K562 treated with DMSO at 1 percent for 4 hours (cell line): ENCODE measurements around the gene WFDC8. TPM values are rescaled to one million over a fixed set of nuclear protein-coding genes. Genes with fewer than 3 reads are reported as not detected.

Source experiments
- total RNA-seq: library from RNA; unstranded; fragments of 300-600 nt; gene quantifications from 2 replicates; pipeline ENCODE4 v1.2.3, GENCODE V29; 2022; ENCODE audit not compliant: insufficient read depth

Gene WFDC8
- total RNA-seq, result not detected in 2 replicates

DNA sequence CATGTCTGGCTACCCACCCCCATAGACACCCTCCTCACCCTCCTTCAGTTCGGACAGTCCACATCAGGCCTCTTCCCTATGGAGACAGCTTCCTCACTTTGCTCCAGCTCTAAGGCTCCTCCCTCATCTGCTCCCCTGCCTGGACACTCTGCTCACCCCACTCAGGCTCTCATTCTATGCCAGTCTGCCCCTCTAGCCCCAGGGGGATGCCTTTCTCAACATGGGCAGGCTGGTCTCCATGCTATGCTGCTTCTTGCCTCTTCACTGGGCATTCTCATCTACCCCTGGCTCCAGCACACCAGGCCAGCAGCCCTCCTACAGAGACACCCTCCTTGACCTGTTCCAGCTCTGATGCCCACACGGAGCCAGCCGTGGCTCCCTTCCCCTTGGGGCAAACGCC is at the start of gene WFDC8:
WFDC8 (minus strand) TSS at position 101 of the 400 bp plus-strand sequence; CDS start at position 64, 37 bp downstream.

GRCh38 chr20:45547206-45547770 is 31.8 kb downstream of the WFDC8 start, which contains the start of gene EPPIN:
EPPIN (minus strand) TSS chr20:45547401; CDS start chr20:45547357, 44 bp downstream.

GRCh38 chr20:45539382-45539781 is 39.7 kb downstream of the WFDC8 start, which contains the start of gene WFDC6:
WFDC6 (minus strand) TSS chr20:45539482; CDS start chr20:45539407, 75 bp downstream.

DNA sequence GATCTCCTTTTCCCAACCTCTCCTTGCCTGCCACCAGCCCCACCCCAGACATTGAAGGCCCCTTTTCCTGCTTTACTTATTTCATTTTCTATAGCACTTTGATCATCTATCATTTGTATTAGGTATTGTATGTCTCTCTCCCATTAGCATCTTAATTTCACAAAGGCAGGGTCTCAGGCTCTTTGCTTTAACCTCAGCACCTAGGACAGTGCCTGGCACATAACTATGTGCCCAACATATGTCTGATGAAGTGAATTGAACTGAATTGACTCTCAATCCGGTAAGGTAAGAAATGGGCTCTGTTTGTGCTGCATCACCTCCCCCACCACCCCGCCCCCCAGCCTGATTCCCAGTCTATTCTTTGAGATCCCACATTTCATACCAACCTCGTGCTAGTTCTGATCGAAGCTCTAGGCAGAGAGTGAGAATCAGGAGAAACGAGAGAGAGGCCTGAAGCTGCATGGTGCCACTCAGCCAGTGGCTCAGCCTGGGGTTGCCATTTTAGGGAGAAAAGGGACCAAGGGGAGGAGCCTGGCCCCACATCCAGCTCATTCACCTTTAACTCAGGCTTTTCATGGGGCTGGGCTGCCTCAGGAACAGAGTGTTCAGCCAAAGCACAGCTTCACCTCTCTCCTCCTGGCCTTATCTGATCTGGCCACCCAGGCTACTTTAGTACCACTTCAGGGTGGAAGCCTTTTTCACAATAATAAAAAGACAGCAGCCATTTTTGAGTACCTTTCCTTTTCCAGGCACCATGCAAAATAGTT is 63.8 kb downstream of the WFDC8 start, which contains the start of gene SPINT3:
SPINT3 (minus strand) TSS at position 476 of the 767 bp plus-strand sequence; CDS start at position 462, 14 bp downstream.

Other genes with a start within 250 kb of the WFDC8 start
- gene SDC4, start 230.9 kb downstream of the WFDC8 start, total RNA-seq, result 10.1 and 13.5 TPM in 2 replicates
- gene SYS1, start 216.1 kb downstream of the WFDC8 start, total RNA-seq, result 10.9 and 16.0 TPM in 2 replicates
- not detected in 2 replicates for gene TP53TG5, start 201.0 kb downstream of the WFDC8 start, total RNA-seq
- 66.5 and 84.8 TPM in 2 replicates for gene DBNDD2, start 171.0 kb downstream of the WFDC8 start, total RNA-seq
- gene PIGT, start 163.1 kb downstream of the WFDC8 start, total RNA-seq, result 91.8 and 108 TPM in 2 replicates
- gene WFDC2, start 109.5 kb downstream of the WFDC8 start, total RNA-seq, result not detected in 2 replicates
- gene SPINT3, start 63.7 kb downstream of the WFDC8 start, total RNA-seq, result not detected in 2 replicates
- gene WFDC6, start 39.8 kb downstream of the WFDC8 start, total RNA-seq, result not detected in 2 replicates
- not detected in 2 replicates for gene EPPIN, start 31.9 kb downstream of the WFDC8 start, total RNA-seq
- gene WFDC10A, start 50.5 kb upstream of the WFDC8 start, total RNA-seq, result not detected in 2 replicates
- not detected in 2 replicates for gene WFDC9, start 52.0 kb upstream of the WFDC8 start, total RNA-seq
- not detected in 2 replicates for gene WFDC11, start 91.0 kb upstream of the WFDC8 start, total RNA-seq
- not detected in 2 replicates for gene WFDC13, start 122.8 kb upstream of the WFDC8 start, total RNA-seq
- gene WFDC10B, start 125.7 kb upstream of the WFDC8 start, total RNA-seq, result not detected in 2 replicates
- not detected in 2 replicates for gene SPINT4, start 143.1 kb upstream of the WFDC8 start, total RNA-seq
- gene WFDC3, start 212.6 kb upstream of the WFDC8 start, total RNA-seq, result not detected in 2 replicates
- gene DNTTIP1, start 212.7 kb upstream of the WFDC8 start, total RNA-seq, result 30.5 and 47.2 TPM in 2 replicates
- 3.3 and 5.4 TPM in 2 replicates for gene UBE2C, start 233.4 kb upstream of the WFDC8 start, total RNA-seq
- gene TNNC2, start 248.0 kb upstream of the WFDC8 start, total RNA-seq, result not detected in 2 replicates